Measurements from ENCODE around the gene BPIFB3. TPM values are rescaled to one million over a fixed set of nuclear protein-coding genes. Genes with fewer than 3 reads are reported as not detected.

Gene BPIFB3
- total and polyA plus RNA-seq, 2 of the 13 experiments (the other 11 are each of a cell fraction or from before 2014, with no cell fraction given), result 0.09 TPM; not detected in 1

DNA sequence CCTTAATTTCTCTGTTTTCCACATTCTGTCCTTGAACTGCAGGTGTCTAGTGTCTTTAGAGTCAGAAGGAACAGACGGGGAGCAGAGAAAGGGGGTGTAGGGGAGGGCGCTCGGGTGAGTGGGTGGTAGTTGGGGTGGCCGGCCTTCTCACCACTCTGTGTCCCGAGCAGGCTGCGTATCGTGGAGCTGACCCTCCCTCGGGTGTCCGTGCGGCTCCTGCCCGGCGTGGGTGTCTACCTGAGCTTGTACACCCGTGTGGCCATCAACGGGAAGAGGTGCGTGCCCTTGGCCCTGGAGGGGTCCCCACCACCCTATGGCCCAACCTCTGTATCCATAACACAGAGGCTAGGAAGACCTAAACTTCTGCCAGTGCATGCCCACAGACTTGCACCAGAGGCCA, 31.0 kb downstream of the BPIFB3 start:
- no TSS peak for BruUV-seq (replicated peaks)
- H3K4me2 ChIP-seq (ENCODE audit: low read depth, low read length), result no peak overlapping the region
- H3K9me3 ChIP-seq (ENCODE audit: low read length), result no peaks in the 10 kb centered on the region
- peaks cover 3 to 23% of the 10 kb centered on the region in 2 experiments; a peak in 2 of 5 replicates for H3K27me3 ChIP-seq (ENCODE audit: control insufficient read depth in 1 of 2, insufficient read depth in 2 of 2, low read length in 2 of 2)
- no peaks in the 10 kb centered on the region for H3K79me2 ChIP-seq (ENCODE audit: insufficient read depth, low read length)
- H3K4me1 ChIP-seq (ENCODE audit: insufficient read depth, low read length), result peaks cover 8% of the 10 kb centered on the region; the same call in 1 of the 2 replicates
- ChIA-PET POLR2A (no interaction called here), CTCF (ENCODE audit: low intra/inter-chr PET ratio, low total read pairs) (no interaction called here)
- TF ChIP-seq MED1 (CRISPR knock-in tag; IDR thresholded peaks at IDR 0.05) (no peak), ZNF335 (CRISPR knock-in tag; IDR thresholded peaks at IDR 0.05) (no peak), ZNF605 (CRISPR knock-in tag; IDR thresholded peaks at IDR 0.05) (no peak), RFXANK (CRISPR knock-in tag; IDR thresholded peaks at IDR 0.05) (no peak)
- TF ChIP-seq, protein P1, sequence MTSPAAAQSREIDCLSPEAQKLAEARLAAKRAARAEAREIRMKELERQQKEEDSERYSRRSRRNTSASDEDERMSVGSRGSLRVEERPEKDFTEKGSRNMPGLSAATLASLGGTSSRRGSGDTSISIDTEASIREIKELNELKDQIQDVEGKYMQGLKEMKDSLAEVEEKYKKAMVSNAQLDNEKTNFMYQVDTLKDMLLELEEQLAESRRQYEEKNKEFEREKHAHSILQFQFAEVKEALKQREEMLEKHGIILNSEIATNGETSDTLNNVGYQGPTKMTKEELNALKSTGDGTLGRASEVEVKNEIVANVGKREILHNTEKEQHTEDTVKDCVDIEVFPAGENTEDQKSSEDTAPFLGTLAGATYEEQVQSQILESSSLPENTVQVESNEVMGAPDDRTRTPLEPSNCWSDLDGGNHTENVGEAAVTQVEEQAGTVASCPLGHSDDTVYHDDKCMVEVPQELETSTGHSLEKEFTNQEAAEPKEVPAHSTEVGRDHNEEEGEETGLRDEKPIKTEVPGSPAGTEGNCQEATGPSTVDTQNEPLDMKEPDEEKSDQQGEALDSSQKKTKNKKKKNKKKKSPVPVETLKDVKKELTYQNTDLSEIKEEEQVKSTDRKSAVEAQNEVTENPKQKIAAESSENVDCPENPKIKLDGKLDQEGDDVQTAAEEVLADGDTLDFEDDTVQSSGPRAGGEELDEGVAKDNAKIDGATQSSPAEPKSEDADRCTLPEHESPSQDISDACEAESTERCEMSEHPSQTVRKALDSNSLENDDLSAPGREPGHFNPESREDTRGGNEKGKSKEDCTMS (CRISPR knock-in tag; conservative IDR thresholded peaks at IDR 0.05), result no peak
- TF ChIP-seq, protein P2, sequence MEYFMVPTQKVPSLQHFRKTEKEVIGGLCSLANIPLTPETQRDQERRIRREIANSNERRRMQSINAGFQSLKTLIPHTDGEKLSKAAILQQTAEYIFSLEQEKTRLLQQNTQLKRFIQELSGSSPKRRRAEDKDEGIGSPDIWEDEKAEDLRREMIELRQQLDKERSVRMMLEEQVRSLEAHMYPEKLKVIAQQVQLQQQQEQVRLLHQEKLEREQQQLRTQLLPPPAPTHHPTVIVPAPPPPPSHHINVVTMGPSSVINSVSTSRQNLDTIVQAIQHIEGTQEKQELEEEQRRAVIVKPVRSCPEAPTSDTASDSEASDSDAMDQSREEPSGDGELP (IDR thresholded peaks at IDR 0.05; ENCODE audit: borderline replicate concordance, low read depth), result no peak
- 53% methylated on average over 12 of the region's 15 CpGs for WGBS (ENCODE audit: low lambda C conversion rate)
- intact Hi-C loops (cut with micrococcal nuclease; ENCODE audit: unreplicated experiment), result no loop called here
- no peak overlapping the region for H3K9ac ChIP-seq (ENCODE audit: insufficient read depth, low read depth, low read length)
- no peak overlapping the region for H3K27ac ChIP-seq (ENCODE audit: extremely low read length, insufficient read depth, low read length)
- no peaks in the 10 kb centered on the region for H4K20me1 ChIP-seq (ENCODE audit: insufficient read depth, low read length)
- H3K4me3 ChIP-seq (replicated peaks in 1 of 3; ENCODE audit: insufficient read depth in 1 of 3, low read depth in 2 of 3, low read length in 3 of 3), result no peak overlapping the region
- in situ Hi-C loops (cut with HindIII; ENCODE audit: extremely low pct_ligation_motif_present, low pct_unique_long_range_greater_than_20kb), result no loop called here
- ATAC-seq, result no peak
- no peak overlapping the region for H2AFZ ChIP-seq (ENCODE audit: low read length)
- no peak for FAIRE-seq
- DNase-seq (ENCODE audit: low spot score), result no peak
- no peaks in the 10 kb centered on the region for H3K36me3 ChIP-seq (replicated peaks in 1 of 2; ENCODE audit: control insufficient read depth in 1 of 2, insufficient read depth in 2 of 2, low read length in 2 of 2)
